ENCODE results near the gene OSGIN1. TPM values are rescaled to one million over a fixed set of nuclear protein-coding genes. Genes with fewer than 3 reads are reported as not detected.

The OSGIN1 gene
- total and polyA plus RNA-seq, 2 of the 8 experiments (the other 6 are each of a cell fraction or from before 2014, with no cell fraction given): 0.58 to 0.76 TPM

- Histone ChIP-seq H3K79me1 (ENCODE audit: low read depth, low read length) (no peaks in the 10 kb centered on the region), H3K27ac (ENCODE audit: low read depth, low read length) (no peak overlapping the region), H2BK15ac (ENCODE audit: low read length) (no peak overlapping the region), H3K27me3 (replicated peaks in 1 of 4; ENCODE audit: control insufficient read depth in 3 of 4, extremely low read depth in 1 of 4, insufficient read depth in 3 of 4, low read length in 3 of 4) (no peaks in the 10 kb centered on the region), H4K20me1 (replicated peaks in 1 of 2; ENCODE audit: control insufficient read depth in 1 of 2, insufficient read depth in 2 of 2, low read length in 2 of 2) (no peaks in the 10 kb centered on the region), H3K4me2 (ENCODE audit: insufficient read depth in 1 of 2, low read depth in 2 of 2, low read length in 2 of 2) (no peak overlapping the region), H2BK12ac (ENCODE audit: low read depth, low read length) (no peak overlapping the region), H2BK20ac (ENCODE audit: low read length) (no peak overlapping the region), H3K23ac (ENCODE audit: insufficient read length) (no peak overlapping the region), H4K8ac (ENCODE audit: extremely low read depth, insufficient read depth, low read length) (no peak overlapping the region), H3K23me2 (ENCODE audit: low read depth, low read length) (no peaks in the 10 kb centered on the region), H3K18ac (ENCODE audit: extremely low read depth, low read length) (no peak overlapping the region), H3K9ac (replicated peaks in 1 of 4; ENCODE audit: extremely low read depth in 1 of 4, low read depth in 3 of 4, low read length in 3 of 4) (no peak overlapping the region), H3K4me1 (replicated peaks in 1 of 4; ENCODE audit: control insufficient read depth in 3 of 4, insufficient read depth in 4 of 4, low read length in 3 of 4) (peaks cover 0 to 2% (median under 1%) of the 10 kb centered on the region in 4 experiments; a peak in 3 of 7 replicates), H4K91ac (replicated peaks; ENCODE audit: insufficient read length, low read length) (no peak overlapping the region), H3K14ac (ENCODE audit: insufficient read length) (no peak overlapping the region), H3K79me2 (ENCODE audit: control insufficient read depth in 1 of 2, insufficient read depth in 2 of 2, low read length in 2 of 2) (no peaks in the 10 kb centered on the region), H2AK5ac (ENCODE audit: low read depth, low read length) (no peak overlapping the region), H4K5ac (ENCODE audit: insufficient read length, low read depth, low read length) (no peak overlapping the region), H3K4me3 (ENCODE audit: extremely low read depth in 1 of 4, insufficient read depth in 2 of 4, low read depth in 3 of 4, low read length in 4 of 4) (no peak overlapping the region), H3K56ac (replicated peaks; ENCODE audit: insufficient read length, low read depth, low read length) (no peak overlapping the region), H3K4ac (replicated peaks; ENCODE audit: insufficient read length, low read depth, low read length) (no peak overlapping the region), H3K36me3 (ENCODE audit: control insufficient read depth in 2 of 4, insufficient read depth in 4 of 4, low read length in 3 of 4) (no peaks in the 10 kb centered on the region), H3K9me3 (ENCODE audit: insufficient read depth in 2 of 2, low read depth in 1 of 2, low read length in 1 of 2) (no peaks in the 10 kb centered on the region), H2BK5ac (ENCODE audit: low read depth, low read length) (no peak overlapping the region), H2BK120ac (replicated peaks; ENCODE audit: low read depth, low read length) (no peak overlapping the region), H2AFZ (ENCODE audit: low read length) (no peak overlapping the region)
- ChIA-PET CTCF (ENCODE audit: partially characterized antibody) (interaction anchor here (1.0 to 16.0 kb wide), 5 partner anchors 11 to 102 kb away, joined by 3 to 366 read pairs (median 8); partner anchors contain the start of gene SLC38A8), POLR2A (ENCODE audit: partially characterized antibody) (no interaction called here)
- FAIRE-seq (no peak), DNase-seq (ENCODE audit: low read depth in 1 of 2, low spot score in 2 of 2) (no peak)
- 87% methylated on average over 19 of the region's 21 CpGs; no CpG with 5 or more reads in 1 of the 2 experiments for WGBS, 2 experiments (ENCODE audit: extremely low coverage in 1 of 2, insufficient coverage in 1 of 2, insufficient read length in 1 of 2, insufficient replicate concordance in 2 of 2, low coverage in 1 of 2, low lambda C conversion rate in 2 of 2, missing lambda C conversion rate in 1 of 2)
- TF ChIP-seq SIRT6 (IDR thresholded peaks at IDR 0.05; ENCODE audit: low read length): no peak
- no peak for TF ChIP-seq TAF1 (IDR thresholded peaks at IDR 0.05; ENCODE audit: low read depth, low read length)
- no peak for TF ChIP-seq TAF7 (optimal IDR thresholded peaks at IDR 0.05; ENCODE audit: borderline replicate concordance, low read depth, low read length)
- TF ChIP-seq EZH2 (IDR thresholded peaks at IDR 0.05; ENCODE audit: low read depth, low read length, severe bottlenecking): no peak
- no peak for TF ChIP-seq SUZ12 (IDR thresholded peaks at IDR 0.05; ENCODE audit: low read length)
- no peak for TF ChIP-seq NANOG (IDR thresholded peaks at IDR 0.05; ENCODE audit: insufficient read depth, low read depth, low read length, poor library complexity, severe bottlenecking)
- no peak for TF ChIP-seq TBP (IDR thresholded peaks at IDR 0.05; ENCODE audit: low read depth, low read length)
- no peak for TF ChIP-seq YY1 (IDR thresholded peaks at IDR 0.05; ENCODE audit: low read depth, low read length)
- TF ChIP-seq CTBP2 (IDR thresholded peaks at IDR 0.05; ENCODE audit: borderline replicate concordance, insufficient read depth, insufficient read length, low read length): no peak
- TF ChIP-seq POLR2A (IDR thresholded peaks at IDR 0.05; ENCODE audit: control extremely low read depth in 1 of 2, low read depth in 2 of 2, low read length in 2 of 2): no peak
- no peak for TF ChIP-seq ATF3 (IDR thresholded peaks at IDR 0.05; ENCODE audit: insufficient read depth, low read depth, low read length)
These were observed 6.0 kb downstream of the OSGIN1 start for GRCh38 chr16:83958846-83959565.

All from H1 (cell line).